Adipose tissue (tissue), 3 donors: ENCODE measurements around the gene CAMK2G. TPM values are rescaled to one million over a fixed set of nuclear protein-coding genes. Genes with fewer than 3 reads are reported as not detected.
"Not testable (repeated sequence)": the region's sequence is repeated elsewhere in the genome, so short reads cannot be mapped to it uniquely, and the experiment has no call there.

Experiments
- H3K27ac ChIP-seq: one replicate; pipeline ENCODE4 v1.5.1; 2013; ENCODE audit warnings: low read depth, low read length
- WGBS, 3 donors: extraction: QIAGEN DNeasy Blood & Tissue Kit; methylation state at CpG; one replicate each; pipeline ENCODE4 v1.1.7; 2013; 5-methylcytosine and 5-hydroxymethylcytosine counted together
- polyA plus RNA-seq, 3 donors: library from polyadenylated mRNA; stranded (reverse); fragments of 200-250 nt; gene quantifications; one replicate each; pipeline ENCODE4 v1.2.3, GENCODE V29; 2013
- donor health status: healthy with polysubstance abuse.
- donor health status: Bipolar disorder and iron deficiency.
- donor health status: healthy.

The CAMK2G gene
- polyA plus RNA-seq, 3 donors: 6.2 to 13.5 (median 12.8) TPM

GRCh38 chr10:73808021-73808815, 66.1 kb downstream of the CAMK2G start:
- 89 to 95% (median 90%) methylated on average over 16 of the region's 16 CpGs for WGBS, 3 donors
- H3K27ac ChIP-seq: no peak overlapping the region

DNA sequence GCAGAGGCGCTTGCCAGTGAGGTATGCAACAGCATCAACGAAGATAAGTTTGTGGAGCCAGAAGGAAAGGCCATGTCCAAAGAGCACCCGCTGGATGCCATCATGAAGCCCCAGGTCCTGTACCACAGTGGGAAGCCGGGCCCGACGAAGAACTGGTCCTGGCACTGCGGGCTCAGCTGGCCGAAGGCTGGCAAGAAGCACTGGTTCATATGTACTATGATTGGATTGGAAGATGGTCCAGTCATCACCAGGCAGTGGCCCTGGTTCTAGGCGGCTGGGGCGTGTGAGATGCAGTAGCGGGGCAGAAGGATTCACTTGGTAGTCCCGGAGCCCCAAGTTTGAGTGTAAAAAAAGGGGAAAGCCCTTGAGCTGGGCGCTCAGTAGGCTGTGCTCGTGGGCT, 66.9 kb downstream of the CAMK2G start:
- no peak overlapping the region for H3K27ac ChIP-seq
- 94 to 98% (median 96%) methylated on average over 14 of the region's 14 CpGs for WGBS, 3 donors

DNA sequence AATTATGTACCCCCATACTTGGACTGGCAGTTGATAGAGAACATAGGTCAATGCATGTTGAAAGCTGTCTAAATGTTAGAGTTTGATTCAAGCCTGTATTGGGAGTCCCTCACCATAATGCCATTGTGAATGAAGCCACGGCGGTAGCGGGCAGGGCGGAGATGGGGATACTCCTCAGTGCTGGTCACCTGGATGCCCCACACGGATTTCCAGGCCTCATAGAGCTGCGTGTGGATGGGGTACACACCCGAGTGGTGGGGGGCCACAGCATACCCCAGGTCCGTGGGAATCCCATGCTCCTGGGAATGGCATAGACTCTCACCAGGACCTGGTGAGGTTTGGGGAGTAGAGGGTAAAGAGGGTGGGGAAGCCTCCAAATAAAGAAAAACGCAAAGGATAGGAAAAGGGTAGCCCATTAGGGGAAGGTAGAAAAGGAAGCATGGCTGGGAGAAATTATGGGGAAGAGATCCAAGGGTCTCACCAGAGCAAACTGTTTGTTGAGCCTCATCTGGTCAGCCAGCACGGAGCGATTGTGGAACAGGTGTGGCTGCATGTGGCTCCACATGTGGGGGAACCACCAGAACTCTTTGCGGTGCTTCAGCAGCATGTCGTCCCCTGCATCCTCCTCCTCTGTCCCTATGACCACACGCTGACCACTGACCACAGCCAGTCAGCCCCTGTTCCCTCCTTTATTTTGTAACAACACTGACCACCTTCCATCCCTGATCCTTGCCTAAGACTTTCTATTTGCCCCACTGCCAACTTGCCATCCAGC, 68.0 kb downstream of the CAMK2G start:
- H3K27ac ChIP-seq: no peak overlapping the region
- 92 to 93% (median 93%) methylated on average over 14 of the region's 14 CpGs for whole genome bisulfite sequencing, 3 donors

DNA sequence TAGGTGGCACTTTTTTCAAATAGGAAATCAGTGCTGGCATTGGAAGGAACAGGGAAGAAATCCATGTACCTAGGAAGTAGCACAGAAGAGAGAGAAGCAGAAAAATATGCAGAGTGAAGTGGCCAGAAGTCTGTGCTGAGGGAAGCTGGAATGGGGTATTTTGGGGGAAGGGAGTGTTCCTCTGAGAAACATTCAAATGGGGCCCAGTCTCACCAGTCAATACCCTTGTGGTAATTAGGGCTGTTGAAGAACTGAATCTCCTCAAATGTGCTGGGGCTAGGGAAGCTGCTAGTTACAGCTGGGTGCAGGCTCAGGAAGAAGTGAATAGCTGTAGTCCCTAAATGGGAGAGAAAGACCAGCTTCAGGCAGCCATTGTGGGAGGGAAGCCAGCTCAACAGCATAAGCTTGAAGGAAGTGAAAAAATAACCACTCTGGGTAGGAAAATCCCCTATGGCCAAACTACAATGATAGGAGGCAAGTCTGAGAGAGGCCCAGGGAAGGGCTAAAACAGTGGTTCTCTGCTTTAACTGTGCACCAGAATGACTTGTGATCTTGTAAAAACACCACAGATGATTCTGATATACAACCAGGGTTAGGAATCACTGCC, 70.6 kb downstream of the CAMK2G start:
- H3K27ac ChIP-seq: no peak overlapping the region

- 80 to 86% (median 85%) methylated on average over 11 of the region's 11 CpGs for WGBS, 3 donors
- H3K27ac ChIP-seq: no peak overlapping the region
These were observed 71.9 kb downstream of the CAMK2G start for GRCh38 chr10:73802276-73802991.

- no peak overlapping the region for H3K27ac ChIP-seq
- WGBS, 3 donors: 93 to 94% (median 94%) methylated on average over 13 of the region's 13 CpGs
These were observed 73.1 kb downstream of the CAMK2G start for GRCh38 chr10:73801253-73801590.

DNA sequence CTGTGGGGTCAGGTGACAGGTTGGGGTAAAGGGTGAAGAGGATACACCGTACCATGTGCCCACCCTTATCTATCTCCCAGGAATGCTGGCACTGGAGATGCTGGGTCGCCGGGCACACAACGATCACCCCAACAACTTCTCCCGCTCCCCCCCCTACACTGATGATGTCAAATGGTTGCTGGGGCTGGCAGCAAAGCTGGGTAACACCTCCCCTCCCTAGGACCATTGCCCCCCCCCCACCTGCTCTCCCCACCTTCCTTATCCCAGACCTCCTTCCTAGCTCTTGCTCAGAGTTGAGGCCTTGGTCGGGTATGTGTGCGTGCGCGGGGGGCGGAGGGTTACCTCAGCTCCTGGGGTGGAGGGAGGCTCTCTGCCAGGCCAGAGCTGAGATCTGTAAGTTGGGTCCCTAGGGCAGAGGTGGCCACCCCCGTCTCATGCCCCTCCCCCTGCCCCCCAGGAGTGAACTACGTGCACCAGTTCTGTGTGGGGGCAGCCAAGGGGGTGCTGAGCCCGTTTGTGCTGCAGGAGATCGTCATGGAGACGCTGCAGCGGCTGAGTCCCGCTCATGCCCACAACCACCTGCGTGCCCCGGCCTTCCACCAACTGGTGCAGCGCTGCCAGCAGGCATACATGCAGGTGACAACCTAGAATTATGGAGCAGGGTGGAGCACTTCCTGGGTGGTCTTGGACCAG, 73.6 kb downstream of the CAMK2G start:
- no peak overlapping the region for H3K27ac ChIP-seq
- 81% methylated on average over 18 to 20 of the region's 20 CpGs for WGBS, 3 donors

DNA sequence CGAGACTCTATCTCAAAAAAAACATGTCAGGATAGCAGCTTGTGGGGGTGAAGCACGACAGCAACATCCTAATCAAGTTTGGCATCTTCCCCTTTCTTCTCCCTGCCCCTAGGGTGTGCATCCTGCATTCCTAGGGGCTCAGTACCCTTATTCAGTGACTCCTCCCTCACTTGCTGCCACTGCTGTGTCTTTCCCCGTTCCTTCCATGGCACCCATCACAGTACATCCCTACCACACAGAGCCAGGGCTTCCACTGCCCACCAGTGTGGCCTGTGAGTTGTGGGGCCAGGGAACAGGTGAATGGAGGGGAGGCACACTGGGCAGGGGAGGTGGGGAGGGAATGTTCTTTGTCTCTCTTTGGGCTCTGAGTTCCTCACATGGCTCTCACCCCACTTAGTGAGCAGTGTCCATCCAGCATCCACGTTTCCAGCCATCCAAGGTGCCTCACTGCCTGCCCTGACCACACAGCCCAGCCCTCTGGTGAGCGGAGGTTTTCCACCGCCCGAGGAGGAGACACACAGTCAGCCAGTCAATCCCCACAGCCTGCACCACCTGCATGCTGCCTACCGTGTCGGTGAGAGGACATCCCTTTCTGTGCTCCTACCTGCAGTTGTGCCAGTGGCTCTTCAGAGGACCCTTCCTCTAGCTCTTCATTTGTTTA, 74.3 kb downstream of the CAMK2G start:
- H3K27ac ChIP-seq: no peak overlapping the region
- WGBS, 3 donors: 72 to 81% (median 75%) methylated on average over 8 to 9 of the region's 9 CpGs

DNA sequence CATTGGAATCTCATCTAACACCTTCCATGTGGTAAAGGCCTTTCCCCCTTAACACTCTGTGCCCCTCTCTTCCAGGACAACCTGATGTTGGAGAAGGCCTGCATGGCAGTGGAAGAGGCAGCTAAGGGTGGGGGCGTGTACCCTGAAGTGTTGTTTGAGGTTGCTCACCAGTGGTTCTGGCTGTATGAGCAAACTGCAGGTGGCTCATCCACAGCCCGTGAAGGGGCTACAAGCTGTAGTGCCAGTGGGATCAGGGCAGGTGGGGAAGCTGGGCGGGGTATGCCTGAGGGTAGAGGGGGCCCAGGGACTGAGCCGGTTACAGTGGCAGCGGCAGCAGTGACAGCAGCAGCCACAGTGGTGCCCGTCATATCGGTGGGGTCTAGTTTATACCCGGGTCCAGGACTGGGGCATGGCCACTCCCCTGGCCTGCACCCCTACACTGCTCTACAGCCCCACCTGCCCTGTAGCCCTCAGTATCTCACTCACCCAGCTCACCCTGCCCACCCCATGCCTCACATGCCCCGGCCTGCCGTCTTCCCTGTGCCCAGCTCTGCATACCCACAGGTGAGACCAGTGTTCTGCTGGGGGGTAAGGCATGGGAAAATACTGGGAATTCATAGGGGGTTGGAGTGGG, 75.3 kb downstream of the CAMK2G start:
- H3K27ac ChIP-seq: no peak overlapping the region
- 82 to 89% (median 86%) methylated on average over 10 of the region's 10 CpGs for WGBS, 3 donors

DNA sequence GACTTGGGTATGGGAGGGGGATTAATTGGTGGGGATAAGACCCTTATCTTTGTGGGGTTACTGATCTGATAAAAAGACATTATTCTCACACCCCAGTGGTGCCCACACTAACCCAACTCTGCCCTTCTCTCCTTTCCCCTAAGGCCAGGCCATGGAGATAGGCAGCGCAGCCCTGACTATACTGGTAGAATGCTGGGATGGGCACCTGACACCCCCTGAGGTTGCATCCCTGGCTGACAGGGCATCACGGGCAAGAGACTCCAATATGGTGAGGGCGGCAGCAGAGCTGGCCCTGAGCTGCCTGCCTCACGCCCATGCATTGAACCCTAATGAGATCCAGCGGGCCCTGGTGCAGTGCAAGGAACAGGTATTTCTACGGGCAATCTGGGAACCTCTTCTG, 76.3 kb downstream of the CAMK2G start:
- no peak overlapping the region for H3K27ac ChIP-seq
- 89 to 94% (median 93%) methylated on average over 6 of the region's 6 CpGs for WGBS, 3 donors

GRCh38 chr10:73797324-73798025, 76.9 kb downstream of the CAMK2G start:
- H3K27ac ChIP-seq: no peak overlapping the region
- WGBS, 3 donors: 90 to 92% (median 91%) methylated on average over 19 of the region's 19 CpGs

GRCh38 chr10:73796766-73797165, 77.6 kb downstream of the CAMK2G start:
- H3K27ac ChIP-seq: no peak overlapping the region
- 83 to 87% (median 85%) methylated on average over 5 of the region's 5 CpGs for WGBS, 3 donors

GRCh38 chr10:73796035-73796434, 78.3 kb downstream of the CAMK2G start:
- WGBS, 3 donors: 95 to 96% (median 95%) methylated on average over 8 of the region's 8 CpGs
- not testable (repeated sequence) for H3K27ac ChIP-seq

DNA sequence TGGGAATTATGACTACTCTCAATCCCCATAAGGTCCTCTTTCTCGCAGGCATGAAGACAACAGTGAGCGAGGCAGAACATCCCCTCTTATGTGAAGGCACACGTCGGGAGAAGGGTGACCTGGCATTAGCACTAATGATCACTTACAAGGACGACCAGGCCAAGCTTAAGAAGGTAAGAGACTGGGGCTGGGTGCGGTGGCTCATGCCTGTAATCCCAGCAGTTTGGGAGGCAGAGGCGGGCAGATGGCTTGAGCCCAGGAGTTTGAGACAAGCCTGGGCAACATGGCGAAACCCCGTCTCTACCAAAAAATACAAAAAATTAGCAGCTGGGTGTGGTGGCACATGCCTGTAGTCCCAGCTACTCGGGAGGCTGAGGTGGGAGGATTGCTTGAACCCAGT, 78.9 kb downstream of the CAMK2G start:
- WGBS, 3 donors: 94 to 96% (median 96%) methylated on average over 10 of the region's 10 CpGs

DNA sequence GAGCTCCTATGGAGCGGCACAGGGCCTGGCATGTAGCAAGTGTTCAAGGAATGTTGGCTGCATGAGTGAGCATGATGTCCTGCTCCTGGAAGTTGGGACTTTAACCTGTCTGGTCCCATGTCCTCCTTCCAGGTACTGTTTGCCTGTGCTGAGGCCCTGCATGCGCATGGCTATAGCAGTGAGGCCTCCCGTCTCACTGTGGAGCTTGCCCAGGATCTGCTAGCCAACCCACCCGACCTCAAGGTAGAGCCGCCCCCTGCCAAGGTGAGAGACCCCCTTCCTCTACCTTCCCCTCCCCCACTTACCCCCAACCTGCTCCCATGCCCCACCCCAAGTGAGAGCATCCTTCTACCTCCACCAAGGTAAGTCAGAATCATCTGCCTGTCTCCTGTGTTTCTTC, 80.9 kb downstream of the CAMK2G start:
- no peak overlapping the region for H3K27ac ChIP-seq
- WGBS, 3 donors: 94 to 100% (median 95%) methylated on average over 2 to 5 of the region's 5 CpGs

More for the DNA sequence above, 78.9 kb downstream of the CAMK2G start:
- H3K27ac ChIP-seq: not testable (repeated sequence)

GRCh38 chr10:73791871-73792400, 82.4 kb downstream of the CAMK2G start:
- 93 to 95% (median 94%) methylated on average over 26 of the region's 26 CpGs for WGBS, 3 donors

More at GRCh38 chr10:73791871-73792400, 82.4 kb downstream of the CAMK2G start:
- H3K27ac ChIP-seq: no peak overlapping the region
